H1 (cell line): ENCODE results near the gene PFDN4. TPM values are rescaled to one million over a fixed set of nuclear protein-coding genes. Genes with fewer than 3 reads are reported as not detected.

Experiments
- CTCF ChIA-PET: fragments of 300-600 bp; sonication (Branson Sonifier 250); formaldehyde crosslinking; loops from one replicate; lab custom pipeline; 2021; ENCODE audit not compliant: partially characterized antibody; lab: Charles Lee
- POLR2A ChIA-PET: fragments of 300-600 bp; sonication (Branson Sonifier 250); formaldehyde crosslinking; loops from one replicate; lab custom pipeline; 2021; ENCODE audit warnings: inconsistent platforms; ENCODE audit not compliant: partially characterized antibody; lab: Charles Lee
- DNase-seq, 2 experiments: peaks; one replicate each; pipeline versions ENCODE4 v3.0.0 to v3.0.0-alpha.2; 2010 to 2022; ENCODE audit warnings: low spot score in 2 of 2, low read depth in 1 of 2, mixed read lengths in 1 of 2
- FAIRE-seq: peaks from 2 replicates; lab custom pipeline; 2011; peaks lifted over from hg19 to GRCh38; lab: Jason Lieb, UNC
- H2AFZ ChIP-seq: 2 replicates; pipeline ENCODE4 v1.8.1; 2012; ENCODE audit warnings: low read length, inconsistent platforms
- H2AK5ac ChIP-seq: 2 replicates; pipeline ENCODE4 v1.6.1; 2013; ENCODE audit warnings: low read depth, low read length
- H2BK120ac ChIP-seq: replicated peaks from 2 replicates; pipeline ENCODE3; 2013; ENCODE audit warnings: low read depth, low read length, inconsistent platforms
- H2BK12ac ChIP-seq: 2 replicates; pipeline ENCODE4 v1.6.1; 2013; ENCODE audit warnings: low read depth, low read length
- H2BK15ac ChIP-seq: 2 replicates; pipeline ENCODE4 v1.6.1; 2013; ENCODE audit warnings: low read length
- H2BK20ac ChIP-seq: 2 replicates; pipeline ENCODE4 v1.6.1; 2013; ENCODE audit warnings: low read length
- H2BK5ac ChIP-seq: 2 replicates; pipeline ENCODE4 v1.6.1; 2013; ENCODE audit warnings: low read depth, low read length
- H3K14ac ChIP-seq: 2 replicates; pipeline ENCODE4 v1.6.1; 2013; ENCODE audit warnings: inconsistent platforms; ENCODE audit not compliant: insufficient read length
- H3K18ac ChIP-seq: 2 replicates; pipeline ENCODE4 v1.6.1; 2013; ENCODE audit warnings: low read length; ENCODE audit errors: extremely low read depth
- H3K23ac ChIP-seq: 2 replicates; pipeline ENCODE4 v1.6.1; 2013; ENCODE audit warnings: inconsistent platforms; ENCODE audit not compliant: insufficient read length
- H3K23me2 ChIP-seq: 2 replicates; pipeline ENCODE4 v1.6.1; 2013; ENCODE audit warnings: low read depth, low read length
- H3K27ac ChIP-seq: 2 replicates; pipeline ENCODE4 v1.6.1; 2011; ENCODE audit warnings: low read depth, low read length, inconsistent platforms
- H3K27me3 ChIP-seq, 4 experiments: replicated peaks in 1 of 4; 1 replicate in 1 of 4; 2 replicates in 3 of 4; pipeline versions ENCODE4 v1.6.1 to v1.8.1; 2011 to 2013; ENCODE audit warnings: low read length in 3 of 4, mild to moderate bottlenecking in 3 of 4, inconsistent platforms in 2 of 4, mixed read lengths in 2 of 4, moderate library complexity in 1 of 4; ENCODE audit not compliant: control insufficient read depth in 3 of 4, insufficient read depth in 3 of 4; ENCODE audit errors: extremely low read depth in 1 of 4
- H3K36me3 ChIP-seq, 4 experiments: 2 replicates each; pipeline versions ENCODE4 v1.6.1 to v1.8.1; 2011 to 2013; ENCODE audit warnings: mild to moderate bottlenecking in 4 of 4, low read length in 3 of 4, moderate library complexity in 2 of 4, control low read depth in 1 of 4, inconsistent platforms in 1 of 4; ENCODE audit not compliant: insufficient read depth in 4 of 4, control insufficient read depth in 2 of 4
- H3K4ac ChIP-seq: replicated peaks from 2 replicates; pipeline ENCODE3; 2013; ENCODE audit warnings: low read length, low read depth, mixed read lengths, inconsistent platforms; ENCODE audit not compliant: insufficient read length
- H3K4me1 ChIP-seq, 4 experiments: replicated peaks in 1 of 4; 1 replicate in 1 of 4; 2 replicates in 3 of 4; pipeline versions ENCODE4 v1.6.1 to v1.8.1; 2011 to 2013; ENCODE audit warnings: low read length in 3 of 4, inconsistent platforms in 2 of 4, mixed read lengths in 1 of 4; ENCODE audit not compliant: insufficient read depth in 4 of 4, control insufficient read depth in 3 of 4
- H3K4me2 ChIP-seq, 2 experiments: 2 replicates each; pipeline versions ENCODE4 v1.6.1 to v1.8.1; 2011 to 2013; ENCODE audit warnings: low read depth in 2 of 2, low read length in 2 of 2, control low read depth in 1 of 2, inconsistent platforms in 1 of 2, mild to moderate bottlenecking in 1 of 2; ENCODE audit not compliant: insufficient read depth in 1 of 2
- H3K4me3 ChIP-seq, 4 experiments: fragments of 200-600, 300-600 bp in 1 of 4; sonication (generic), shearing (Covaris generic), sonication (Bioruptor Twin) in 1 of 4; 2 replicates each; pipeline versions ENCODE4 v1.5.1 to v1.8.1; 2011 to 2016; ENCODE audit warnings: low read length in 4 of 4, low read depth in 3 of 4, control low read depth in 2 of 4, inconsistent platforms in 2 of 4, mild to moderate bottlenecking in 2 of 4, mixed read lengths in 1 of 4, moderate library complexity in 1 of 4; ENCODE audit not compliant: insufficient read depth in 2 of 4; ENCODE audit errors: extremely low read depth in 1 of 4
- H3K56ac ChIP-seq: replicated peaks from 2 replicates; pipeline ENCODE3; 2013; ENCODE audit warnings: low read depth, mild to moderate bottlenecking, mixed read lengths, low read length, inconsistent platforms; ENCODE audit not compliant: insufficient read length
- H3K79me1 ChIP-seq: 2 replicates; pipeline ENCODE4 v1.6.1; 2013; ENCODE audit warnings: low read depth, low read length, control low read depth
- H3K79me2 ChIP-seq, 2 experiments: 2 replicates each; pipeline versions ENCODE4 v1.6.1 to v1.8.1; 2012 to 2013; ENCODE audit warnings: low read length in 2 of 2, mild to moderate bottlenecking in 2 of 2, inconsistent platforms in 1 of 2; ENCODE audit not compliant: insufficient read depth in 2 of 2, control insufficient read depth in 1 of 2
- H3K9ac ChIP-seq, 4 experiments: replicated peaks in 1 of 4; 1 replicate in 1 of 4; 2 replicates in 3 of 4; pipeline versions ENCODE4 v1.6.1 to v1.8.1; 2011 to 2013; ENCODE audit warnings: low read depth in 3 of 4, low read length in 3 of 4, control low read depth in 2 of 4, mild to moderate bottlenecking in 2 of 4, moderate library complexity in 2 of 4, inconsistent platforms in 1 of 4; ENCODE audit errors: extremely low read depth in 1 of 4
- H3K9me3 ChIP-seq, 2 experiments: 2 replicates each; pipeline versions ENCODE4 v1.6.1 to v1.8.1; 2012 to 2013; ENCODE audit warnings: mild to moderate bottlenecking in 2 of 2, moderate library complexity in 2 of 2, control low read depth in 1 of 2, inconsistent platforms in 1 of 2, low read depth in 1 of 2, low read length in 1 of 2, mixed read lengths in 1 of 2; ENCODE audit not compliant: insufficient read depth in 2 of 2
- H4K20me1 ChIP-seq, 2 experiments: replicated peaks in 1 of 2; 2 replicates each; pipeline versions ENCODE3 to v1.8.1; 2011 to 2013; ENCODE audit warnings: inconsistent platforms in 2 of 2, low read length in 2 of 2, mild to moderate bottlenecking in 1 of 2; ENCODE audit not compliant: insufficient read depth in 2 of 2, control insufficient read depth in 1 of 2
- H4K5ac ChIP-seq: 2 replicates; pipeline ENCODE4 v1.6.1; 2013; ENCODE audit warnings: low read length, low read depth, mixed read lengths, inconsistent platforms; ENCODE audit not compliant: insufficient read length
- H4K8ac ChIP-seq: 2 replicates; pipeline ENCODE4 v1.8.0; 2013; ENCODE audit warnings: mild to moderate bottlenecking, moderate library complexity, low read length, inconsistent platforms; ENCODE audit not compliant: insufficient read depth; ENCODE audit errors: extremely low read depth
- H4K91ac ChIP-seq: replicated peaks from 2 replicates; pipeline ENCODE3; 2013; ENCODE audit warnings: low read length, mixed read lengths, inconsistent platforms; ENCODE audit not compliant: insufficient read length
- ASH2L ChIP-seq: fragments of 200-600, 300-600 bp; sonication (generic); IDR thresholded peaks from one replicate; pipeline ENCODE4 v1.7.1; 2017; ENCODE audit warnings: low read length
- BACH1 ChIP-seq: IDR thresholded peaks from 2 replicates; pipeline ENCODE4 v1.6.1; 2012; ENCODE audit warnings: low read length, improper control_type of control experiment
- BRCA1 ChIP-seq: IDR thresholded peaks from 2 replicates; pipeline ENCODE4 v1.6.1; 2012; ENCODE audit warnings: low read depth, low read length, improper control_type of control experiment
- CBX5 ChIP-seq: fragments of 300-800, 300-1000 bp; sonication (generic); IDR thresholded peaks from 2 replicates; pipeline ENCODE4 v1.7.1; 2016; ENCODE audit warnings: antibody characterized with exemption, low read length, low read depth
- EP300 ChIP-seq, 2 experiments: IDR thresholded peaks; 1 replicate in 1 of 2; 2 replicates in 1 of 2; pipeline ENCODE4 v1.6.1; 2011 to 2012; ENCODE audit warnings: low read depth in 2 of 2, low read length in 2 of 2, mild to moderate bottlenecking in 2 of 2, borderline replicate concordance in 1 of 2, inconsistent platforms in 1 of 2, moderate library complexity in 1 of 2
- JUN ChIP-seq: IDR thresholded peaks from 2 replicates; pipeline ENCODE4 v1.6.1; 2011; ENCODE audit warnings: low read depth, mild to moderate bottlenecking, improper control_type of control experiment, low read length
- NANOG ChIP-seq: IDR thresholded peaks from 2 replicates; pipeline ENCODE4 v1.6.1; 2011; ENCODE audit warnings: low read length, low read depth, mild to moderate bottlenecking, inconsistent platforms; ENCODE audit not compliant: insufficient read depth, poor library complexity, severe bottlenecking
- POU5F1 ChIP-seq: IDR thresholded peaks from 2 replicates; pipeline ENCODE4 v1.6.1; 2011; ENCODE audit warnings: low read depth, mild to moderate bottlenecking, low read length, moderate library complexity
- RBBP5 ChIP-seq: IDR thresholded peaks from 2 replicates; pipeline ENCODE4 v1.7.1; 2012; ENCODE audit warnings: low read depth, mild to moderate bottlenecking, inconsistent platforms, low read length, moderate library complexity, borderline replicate concordance
- SAP30 ChIP-seq: fragments of 300-600 bp; sonication (generic); IDR thresholded peaks from 2 replicates; pipeline ENCODE4 v1.7.1; 2012; ENCODE audit warnings: low read length, moderate library complexity, mild to moderate bottlenecking, inconsistent platforms; ENCODE audit not compliant: insufficient read depth, insufficient replicate concordance
- SIN3A ChIP-seq, 2 experiments: IDR thresholded peaks in 1 of 2; conservative IDR thresholded peaks in 1 of 2; 2 replicates each; pipeline ENCODE4 v1.6.1; 2011 to 2012; ENCODE audit warnings: low read length in 2 of 2, improper control_type of control experiment in 1 of 2, low read depth in 1 of 2, mild to moderate bottlenecking in 1 of 2
- SP1 ChIP-seq: IDR thresholded peaks from 2 replicates; pipeline ENCODE4 v1.6.1; 2011; ENCODE audit warnings: low read depth, low read length
- SUZ12 ChIP-seq: fragments of 200-600 bp; sonication (generic); IDR thresholded peaks from 2 replicates; pipeline ENCODE4 v1.6.1; 2012; ENCODE audit warnings: mild to moderate bottlenecking, inconsistent platforms, low read length, moderate library complexity, mixed read lengths
- TBP ChIP-seq: IDR thresholded peaks from 2 replicates; pipeline ENCODE4 v1.6.1; 2011; ENCODE audit warnings: low read depth, low read length, improper control_type of control experiment
- WGBS, 2 experiments: shearing (Covaris generic) in 1 of 2; methylation state at CpG; one replicate each; pipeline versions ENCODE4 v1.1.6 to v1.1.7; 2013 to 2015; ENCODE audit warnings: low lambda C conversion rate in 2 of 2, mixed read lengths in 2 of 2, inconsistent platforms in 1 of 2, low coverage in 1 of 2, missing lambda C conversion rate in 1 of 2; ENCODE audit not compliant: insufficient replicate concordance in 2 of 2, insufficient coverage in 1 of 2, insufficient read length in 1 of 2; ENCODE audit errors: extremely low coverage in 1 of 2, missing lambda C conversion rate in 1 of 2; 5-methylcytosine and 5-hydroxymethylcytosine counted together
- polyA plus RNA-seq, 7 experiments: library from polyadenylated mRNA; depleted of rRNA in 3 of 7; stranded (reverse) in 5 of 7; unstranded in 2 of 7; fragments of >200 nt in 5 of 7; fragments of 200-250 nt in 2 of 7; gene quantifications; 1 replicate in 5 of 7; 2 replicates in 1 of 7; 4 replicates in 1 of 7; pipeline versions ENCODE4 v1.2.1 to v1.2.3, GENCODE V29; 2011 to 2013; ENCODE audit warnings: missing spikeins in 2 of 7, mixed read lengths in 2 of 7
- total RNA-seq: library from RNA; stranded (reverse); fragmentation: NEBNext Ultra II Directional; extraction: Animal tissue kit (Norgen Biotek cat#: 25700); gene quantifications from 2 replicates; pipeline ENCODE4 v1.2.1, GENCODE V29; 2021

PFDN4 gene
- total and polyA plus RNA-seq, 2 of the 8 experiments (the other 6 are each of a cell fraction or from before 2014, with no cell fraction given): 41.9 to 96.8 TPM

DNA sequence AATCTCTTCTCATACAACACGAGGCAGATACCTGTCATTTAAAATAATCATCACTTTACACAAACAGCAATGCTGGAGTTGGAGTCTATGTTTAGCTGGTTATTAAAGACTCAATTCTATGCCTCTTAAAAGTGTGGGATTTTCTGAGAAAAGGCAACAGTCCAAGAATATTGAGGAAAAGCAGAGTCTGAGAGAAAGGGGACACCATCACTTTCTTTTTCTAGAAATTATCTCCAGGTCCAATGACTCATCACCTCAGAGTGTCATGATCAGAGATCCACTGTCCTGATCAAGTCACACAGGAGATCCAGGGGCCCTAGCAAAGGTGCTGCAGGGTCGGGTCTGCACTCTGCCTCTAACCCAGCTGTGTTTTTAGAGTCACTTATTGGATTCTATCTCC, 42.1 kb upstream of the PFDN4 start:
- Histone ChIP-seq H3K23me2 (no peaks in the 10 kb centered on the region), H2BK120ac (no peak overlapping the region), H3K14ac (no peak overlapping the region), H3K9ac (no peak overlapping the region), H3K56ac (no peak overlapping the region), H3K79me2 (no peaks in the 10 kb centered on the region), H3K4me2 (no peak overlapping the region), H2BK15ac (no peak overlapping the region), H4K91ac (no peak overlapping the region), H3K27me3 (peaks cover 0 to 6% (median 3%) of the 10 kb centered on the region in 4 experiments; a peak in 4 of 7 replicates), H2AK5ac (no peak overlapping the region), H3K36me3 (no peaks in the 10 kb centered on the region), H2BK5ac (no peak overlapping the region), H3K9me3 (peaks cover 0 to 4% of the 10 kb centered on the region in 2 experiments; a peak in 1 of 4 replicates), H2BK20ac (no peak overlapping the region), H3K4me1 (no peaks in the 10 kb centered on the region), H2BK12ac (no peak overlapping the region), H4K20me1 (no peaks in the 10 kb centered on the region), H3K4me3 (no peak overlapping the region), H3K4ac (no peak overlapping the region), H3K18ac (no peak overlapping the region), H4K5ac (no peak overlapping the region), H2AFZ (no peak overlapping the region), H3K27ac (no peak overlapping the region), H4K8ac (no peak overlapping the region), H3K79me1 (no peaks in the 10 kb centered on the region), H3K23ac (no peak overlapping the region)
- no peak for TF ChIP-seq RBBP5
- TF ChIP-seq SAP30: no peak
- no peak for TF ChIP-seq BRCA1
- no peak for TF ChIP-seq NANOG
- no peak for TF ChIP-seq EP300 (IDR thresholded peaks at IDR 0.05; ENCODE audit: borderline replicate concordance in 1 of 2, low read depth in 2 of 2, low read length in 2 of 2)
- TF ChIP-seq ASH2L: no peak
- TF ChIP-seq POU5F1: no peak
- TF ChIP-seq TBP: no peak
- TF ChIP-seq BACH1: no peak
- TF ChIP-seq SIN3A (conservative IDR thresholded peaks at IDR 0.05 in 1 of 2, IDR thresholded peaks at IDR 0.05 in 1 of 2; ENCODE audit: low read depth in 1 of 2, low read length in 2 of 2): no peak
- no peak for TF ChIP-seq SP1
- no peak for TF ChIP-seq CBX5
- no peak for TF ChIP-seq JUN
- no peak for TF ChIP-seq SUZ12
- CTCF ChIA-PET: interaction anchor here (0.7 to 1.1 kb wide), 3 partner anchors 10 to 13 kb away, joined by 3 to 4 read pairs (median 4); no protein-coding TSS in a partner anchor
- DNase-seq: no peak
- POLR2A ChIA-PET: no interaction called here
- 83% methylated on average over 2 of the region's 2 CpGs; no CpG with 5 or more reads in 1 of the 2 experiments for WGBS, 2 experiments
- no peak for FAIRE-seq
